ENCODE data around the gene BLVRB.

DNA sequence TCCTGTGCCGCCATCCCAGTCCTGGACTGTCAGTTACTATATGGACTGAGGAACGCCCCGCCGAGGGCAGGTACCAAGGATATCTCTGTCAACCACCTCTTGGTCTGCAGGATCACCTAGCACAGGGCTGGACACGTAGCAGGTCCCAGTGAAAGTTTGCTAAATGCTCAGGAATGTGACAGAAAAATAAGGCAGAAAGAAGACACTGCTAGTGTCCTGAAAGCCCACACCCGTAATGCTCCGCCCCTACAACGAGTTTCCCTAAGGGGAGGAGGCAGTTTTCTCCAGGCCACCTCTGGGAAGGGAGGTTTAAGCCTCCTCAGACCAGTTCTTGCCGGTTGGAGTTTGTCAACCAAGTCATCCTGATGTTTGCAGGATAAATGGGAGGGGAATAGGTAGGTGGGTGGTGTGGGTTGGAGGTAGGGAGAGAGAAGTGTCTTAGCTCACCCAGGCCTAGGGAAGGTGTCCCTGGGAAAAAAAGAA is 19.7 kb downstream of the BLVRB start:
- TF ChIP-seq, protein P1, sequence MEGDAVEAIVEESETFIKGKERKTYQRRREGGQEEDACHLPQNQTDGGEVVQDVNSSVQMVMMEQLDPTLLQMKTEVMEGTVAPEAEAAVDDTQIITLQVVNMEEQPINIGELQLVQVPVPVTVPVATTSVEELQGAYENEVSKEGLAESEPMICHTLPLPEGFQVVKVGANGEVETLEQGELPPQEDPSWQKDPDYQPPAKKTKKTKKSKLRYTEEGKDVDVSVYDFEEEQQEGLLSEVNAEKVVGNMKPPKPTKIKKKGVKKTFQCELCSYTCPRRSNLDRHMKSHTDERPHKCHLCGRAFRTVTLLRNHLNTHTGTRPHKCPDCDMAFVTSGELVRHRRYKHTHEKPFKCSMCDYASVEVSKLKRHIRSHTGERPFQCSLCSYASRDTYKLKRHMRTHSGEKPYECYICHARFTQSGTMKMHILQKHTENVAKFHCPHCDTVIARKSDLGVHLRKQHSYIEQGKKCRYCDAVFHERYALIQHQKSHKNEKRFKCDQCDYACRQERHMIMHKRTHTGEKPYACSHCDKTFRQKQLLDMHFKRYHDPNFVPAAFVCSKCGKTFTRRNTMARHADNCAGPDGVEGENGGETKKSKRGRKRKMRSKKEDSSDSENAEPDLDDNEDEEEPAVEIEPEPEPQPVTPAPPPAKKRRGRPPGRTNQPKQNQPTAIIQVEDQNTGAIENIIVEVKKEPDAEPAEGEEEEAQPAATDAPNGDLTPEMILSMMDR (IDR thresholded peaks at IDR 0.05; ENCODE audit: low read length): no peak
- TF ChIP-seq EZH2 (IDR thresholded peaks at IDR 0.05; ENCODE audit: borderline replicate concordance, low read length): no peak

Data from OCI-LY1 (cell line).